MCF 10A (cell line): ENCODE measurements around the gene KRTAP4-8. TPM values are rescaled to one million over a fixed set of nuclear protein-coding genes. Genes with fewer than 3 reads are reported as not detected.
"Not testable (repeated sequence)": the region's sequence is repeated elsewhere in the genome, so short reads cannot be mapped to it uniquely, and the experiment has no call there.

Experiments
- BruUV-seq: library from RNA; stranded (reverse); fragments of 400-500 nt; replicated peaks from 2 replicates; lab custom pipeline; 2021; lab: Mats Ljungman, UMichigan
- CTCF ChIA-PET: fragments of 300-600 bp; sonication (Branson Sonifier 250); formaldehyde crosslinking; extraction: SDS; loops from one replicate; lab custom pipeline; 2021; ENCODE audit warnings: antibody characterized with exemption, inconsistent platforms; lab: Yijun Ruan, JAX
- POLR2A ChIA-PET: fragments of 300-600, 350-650 bp; sonication (Branson Sonifier 250); formaldehyde crosslinking; extraction: SDS; loops from one replicate; lab custom pipeline; 2020; ENCODE audit warnings: antibody characterized with exemption, inconsistent platforms; lab: Yijun Ruan, JAX
- DNase-seq: peaks from one replicate; pipeline ENCODE4 v3.0.0-alpha.2; 2018; ENCODE audit not compliant: unreplicated experiment
- H3K27ac Mint-ChIP-seq: one replicate; pipeline ENCODE4 v1.8.0; 2022; ENCODE audit warnings: mild to moderate bottlenecking, low read depth, mixed read lengths; ENCODE audit not compliant: unreplicated experiment
- H3K27me3 Mint-ChIP-seq: one replicate; pipeline ENCODE4 v1.8.0; 2022; ENCODE audit warnings: mixed read lengths; ENCODE audit not compliant: insufficient read depth, unreplicated experiment
- H3K36me3 Mint-ChIP-seq: one replicate; pipeline ENCODE4 v1.8.0; 2022; ENCODE audit warnings: mild to moderate bottlenecking, moderate library complexity, mixed read lengths; ENCODE audit not compliant: insufficient read depth, unreplicated experiment
- H3K4me1 Mint-ChIP-seq: one replicate; pipeline ENCODE4 v1.8.0; 2022; ENCODE audit warnings: mixed read lengths; ENCODE audit not compliant: insufficient read depth, unreplicated experiment
- H3K4me3 Mint-ChIP-seq: one replicate; pipeline ENCODE4 v1.8.0; 2022; ENCODE audit warnings: mild to moderate bottlenecking, moderate library complexity, mixed read lengths; ENCODE audit not compliant: unreplicated experiment
- H3K9me3 Mint-ChIP-seq: one replicate; pipeline ENCODE4 v1.8.0; 2022; ENCODE audit warnings: mixed read lengths; ENCODE audit not compliant: unreplicated experiment
- CTCF ChIP-seq: fragments of 200-600 bp; IDR thresholded peaks from one replicate; pipeline ENCODE4 v1.8.0; 2022; ENCODE audit warnings: antibody characterized with exemption, mild to moderate bottlenecking; ENCODE audit not compliant: unreplicated experiment
- intact Hi-C: fragments of 100-400 bp; cut with micrococcal nuclease; formaldehyde crosslinking; loops from 2 replicates; pipeline ENCODE4 v1.14.1; 2022
- total RNA-seq: library from RNA; stranded (reverse); gene quantifications from 2 replicates; pipeline ENCODE4 v1.2.3, GENCODE V29; 2022

The KRTAP4-8 gene
- total RNA-seq, 1 experiment from 2014 or later, result not detected

GRCh38 chr17:41111151-41111885 is 13.4 kb upstream of the KRTAP4-8 start:
- ChIA-PET POLR2A (interaction anchor here (0.8 kb wide), 1 partner anchor 48 kb away, joined by 3 read pairs; no protein-coding TSS in a partner anchor), CTCF (no interaction called here)
- no peaks in the 10 kb centered on the region for H3K9me3 Mint-ChIP-seq
- no peak overlapping the region for H3K4me3 Mint-ChIP-seq
- H3K27ac Mint-ChIP-seq, result no peak overlapping the region
- TF ChIP-seq CTCF, result no peak
- no peaks in the 10 kb centered on the region for H3K27me3 Mint-ChIP-seq
- intact Hi-C loops, result no loop called here
- H3K36me3 Mint-ChIP-seq, result no peaks in the 10 kb centered on the region
- no TSS peak for BruUV-seq
- DNase-seq, result no peak
- H3K4me1 Mint-ChIP-seq, result no peaks in the 10 kb centered on the region

- H3K9me3 Mint-ChIP-seq, DNase-seq, intact Hi-C loops, H3K4me1 Mint-ChIP-seq, BruUV-seq, CTCF ChIA-PET, H3K4me3 Mint-ChIP-seq, H3K27ac Mint-ChIP-seq, H3K27me3 Mint-ChIP-seq, H3K36me3 Mint-ChIP-seq, POLR2A ChIA-PET: not testable (repeated sequence)
Measured at GRCh38 chr17:41108728-41109386, 10.9 kb upstream of the KRTAP4-8 start.

- no peaks in the 10 kb centered on the region for H3K36me3 Mint-ChIP-seq
- BruUV-seq, result no TSS peak
- CTCF ChIA-PET, result no interaction called here
- POLR2A ChIA-PET, result no interaction called here
- no peak for DNase-seq
- H3K4me3 Mint-ChIP-seq, result no peak overlapping the region
- TF ChIP-seq CTCF, result no peak
- intact Hi-C loops, result no loop called here
- H3K9me3 Mint-ChIP-seq, result no peaks in the 10 kb centered on the region
- H3K27me3 Mint-ChIP-seq, result no peaks in the 10 kb centered on the region
- no peak overlapping the region for H3K27ac Mint-ChIP-seq
- no peaks in the 10 kb centered on the region for H3K4me1 Mint-ChIP-seq
Measured at GRCh38 chr17:41107941-41108450, 10.1 kb upstream of the KRTAP4-8 start.

GRCh38 chr17:41105347-41105746 is 7.4 kb upstream of the KRTAP4-8 start, which contains the start of gene KRTAP4-9:
KRTAP4-9 (plus strand) TSS chr17:41105389; CDS start chr17:41105389, 0 bp downstream.
- H3K36me3 Mint-ChIP-seq, CTCF ChIA-PET, H3K27me3 Mint-ChIP-seq, DNase-seq, intact Hi-C loops, H3K27ac Mint-ChIP-seq, POLR2A ChIA-PET, H3K4me1 Mint-ChIP-seq, H3K4me3 Mint-ChIP-seq, H3K9me3 Mint-ChIP-seq, BruUV-seq: not testable (repeated sequence)

GRCh38 chr17:41104386-41105038 is 6.6 kb upstream of the KRTAP4-8 start:
- DNase-seq, H3K4me1 Mint-ChIP-seq, H3K36me3 Mint-ChIP-seq, CTCF ChIA-PET, POLR2A ChIA-PET, BruUV-seq, H3K27ac Mint-ChIP-seq, H3K4me3 Mint-ChIP-seq, intact Hi-C loops, H3K27me3 Mint-ChIP-seq, H3K9me3 Mint-ChIP-seq: not testable (repeated sequence)
